Lower leg skin (tissue), 4 donors: Measurements from ENCODE around the gene ENOX1. TPM values are rescaled to one million over a fixed set of nuclear protein-coding genes. Genes with fewer than 3 reads are reported as not detected.

ENCODE experiments used
- DNase-seq, 2 donors: peaks; one replicate each; pipeline ENCODE4 v3.0.0-alpha.2; 2019; ENCODE audit warnings: low spot score in 2 of 2
- H3K4me3 ChIP-seq: fragments of 200-600 bp; sonication (generic); 2 replicates; pipeline ENCODE4 v1.5.1; 2017; ENCODE audit warnings: mild to moderate bottlenecking, low read depth; ENCODE audit not compliant: poor library complexity, severe bottlenecking
- CTCF ChIP-seq, 3 donors: fragments of 450-650 bp; IDR thresholded peaks; one replicate each; pipeline ENCODE4 v1.5.1; 2016; ENCODE audit warnings: antibody characterized with exemption in 3 of 3, mild to moderate bottlenecking in 3 of 3, moderate library complexity in 2 of 3
- POLR2A ChIP-seq, 2 donors: fragments of 450-650 bp; IDR thresholded peaks; one replicate each; pipeline ENCODE4 v1.6.1; 2016 to 2017; ENCODE audit warnings: antibody characterized with exemption in 2 of 2, mild to moderate bottlenecking in 1 of 2, moderate library complexity in 1 of 2
- WGBS, 2 donors: methylation state at CpG; one replicate each; pipeline ENCODE4 v1.1.5; 2018; 5-methylcytosine and 5-hydroxymethylcytosine counted together
- intact Hi-C: fragments of 100-400 bp; cut with DNase I; formaldehyde crosslinking; loops from one replicate; pipeline ENCODE4 v1.15.0; 2023; ENCODE audit warnings: low total_unique reads
- total RNA-seq, 4 donors: library from RNA; depleted of rRNA; stranded (reverse); fragments of >200 nt; gene quantifications; one replicate each; pipeline ENCODE4 v1.1.0, GENCODE V29; 2016

Gene ENOX1
- total RNA-seq, 4 donors from 2014 or later, result 0.11 to 0.52 (median 0.30) TPM

- no peak for DNase-seq
- 81 to 87% methylated on average over 1 of the region's 1 CpG for WGBS, 2 donors
- no peak overlapping the region for H3K4me3 ChIP-seq
- intact Hi-C loops, result no loop called here
- TF ChIP-seq POLR2A (IDR thresholded peaks at IDR 0.05) (no peak), CTCF (IDR thresholded peaks at IDR 0.05) (no peak)
Measured at GRCh38 chr13:43564952-43565351, 221.8 kb downstream of the ENOX1 start.

- intact Hi-C loops, result no loop called here
Measured at GRCh38 chr13:43561081-43561480, 225.7 kb downstream of the ENOX1 start.

GRCh38 chr13:43558939-43559338 is 227.8 kb downstream of the ENOX1 start:
- H3K4me3 ChIP-seq, result no peak overlapping the region
- WGBS, 2 donors, result 63 to 76% methylated on average over 1 of the region's 1 CpG
- TF ChIP-seq CTCF (IDR thresholded peaks at IDR 0.05), result no peak
- no peak for TF ChIP-seq POLR2A (IDR thresholded peaks at IDR 0.05)
- intact Hi-C loops, result no loop called here
- no peak for DNase-seq

More at GRCh38 chr13:43561081-43561480, 225.7 kb downstream of the ENOX1 start:
- DNase-seq, result no peak
- TF ChIP-seq CTCF (IDR thresholded peaks at IDR 0.05) (no peak), POLR2A (IDR thresholded peaks at IDR 0.05) (no peak)
- H3K4me3 ChIP-seq, result no peak overlapping the region
- WGBS, 2 donors, result 93 to 96% methylated on average over 4 of the region's 4 CpGs

GRCh38 chr13:43558326-43558725 is 228.4 kb downstream of the ENOX1 start:
- no peak overlapping the region for H3K4me3 ChIP-seq
- intact Hi-C loops, result no loop called here
- 60 to 61% methylated on average over 1 of the region's 1 CpG for WGBS, 2 donors
- no peak for TF ChIP-seq CTCF (IDR thresholded peaks at IDR 0.05)
- TF ChIP-seq POLR2A (IDR thresholded peaks at IDR 0.05), result no peak
- DNase-seq, result no peak

GRCh38 chr13:43555667-43556066 is 231.1 kb downstream of the ENOX1 start:
- TF ChIP-seq CTCF (IDR thresholded peaks at IDR 0.05) (no peak), POLR2A (IDR thresholded peaks at IDR 0.05) (no peak)
- 91 to 100% methylated on average over 2 of the region's 2 CpGs for WGBS, 2 donors
- intact Hi-C loops, result no loop called here

GRCh38 chr13:43551897-43552456 is 234.8 kb downstream of the ENOX1 start:
- no peak overlapping the region for H3K4me3 ChIP-seq
- TF ChIP-seq POLR2A (IDR thresholded peaks at IDR 0.05), result no peak
- TF ChIP-seq CTCF (IDR thresholded peaks at IDR 0.05), result no peak
- intact Hi-C loops, result no loop called here
- no peak for DNase-seq
- whole genome bisulfite sequencing, 2 donors, result 89% methylated on average over 3 of the region's 3 CpGs

More at GRCh38 chr13:43555667-43556066, 231.1 kb downstream of the ENOX1 start:
- no peak for DNase-seq
- no peak overlapping the region for H3K4me3 ChIP-seq
